Measurements from ENCODE around the gene COPRS. TPM values are rescaled to one million over a fixed set of nuclear protein-coding genes. Genes with fewer than 3 reads are reported as not detected.

The COPRS gene
- total RNA-seq, 5 donors from 2014 or later (not counting 1 experiment from before 2014, with no cell fraction given), result 2.1 to 6.7 (median 5.1) TPM

GRCh38 chr17:31856750-31857149 is 2.3 kb downstream of the COPRS start:
- ChIA-PET POLR2A (interaction anchor here in 1 of 2 donors (0.6 kb wide), 1 partner anchor 654 kb away, joined by 3 read pairs; no protein-coding TSS in a partner anchor), CTCF (no interaction called here)
- WGBS (ENCODE audit: insufficient coverage), result 90% methylated on average over 2 of the region's 4 CpGs
- Histone ChIP-seq H3K27ac (ENCODE audit: low read length) (no peak overlapping the region), H3K4me3 (ENCODE audit: control insufficient read depth in 1 of 2, extremely low read depth in 1 of 2, low read length in 1 of 2) (no peak overlapping the region), H3K36me3 (ENCODE audit: control insufficient read depth in 2 of 2, extremely low read depth in 1 of 2, insufficient read depth in 1 of 2, low read length in 1 of 2) (peaks cover 0 to 5% of the 10 kb centered on the region in 2 donors), H3K9me3 (no peaks in the 10 kb centered on the region), H3K4me1 (ENCODE audit: control insufficient read depth in 1 of 2, extremely low read depth in 1 of 2, insufficient read depth in 2 of 2, low read length in 2 of 2) (peaks cover 2 to 14% of the 10 kb centered on the region in 2 experiments), H3K27me3 (replicated peaks in 1 of 2; ENCODE audit: control insufficient read depth in 2 of 2, extremely low read depth in 1 of 2, insufficient read depth in 2 of 2, low read length in 1 of 2) (no peaks in the 10 kb centered on the region)
- DNase-seq (no peak), ATAC-seq (replicated peaks in 1 of 4) (no peak)
- H3K4me1 Mint-ChIP-seq, result peaks cover 16 to 18% (median 17%) of the 10 kb centered on the region in 3 donors
- H3K27ac Mint-ChIP-seq, result no peak overlapping the region
- no peaks in the 10 kb centered on the region for H3K9me3 Mint-ChIP-seq
- no peak overlapping the region for H3K4me3 Mint-ChIP-seq
- H3K36me3 Mint-ChIP-seq, result peaks cover 9% of the 10 kb centered on the region
- no peaks in the 10 kb centered on the region for H3K27me3 Mint-ChIP-seq

- H3K4me1 ChIP-seq (ENCODE audit: control insufficient read depth in 1 of 2, extremely low read depth in 1 of 2, insufficient read depth in 2 of 2, low read length in 2 of 2), result peaks cover 2 to 13% of the 10 kb centered on the region in 2 experiments
- ChIA-PET POLR2A (interaction anchor here in 1 of 2 donors (0.6 kb wide), 1 partner anchor 535 kb away, joined by 3 read pairs; no protein-coding TSS in a partner anchor), CTCF (no interaction called here)
- Mint-ChIP-seq H3K4me3 (no peak overlapping the region), H3K27me3 (no peaks in the 10 kb centered on the region), H3K4me1 (peaks cover 12 to 16% (median 14%) of the 10 kb centered on the region in 3 donors), H3K9me3 (no peaks in the 10 kb centered on the region), H3K36me3 (peaks cover 11% of the 10 kb centered on the region), H3K27ac (no peak overlapping the region)
- no peak for DNase-seq
- H3K4me3 ChIP-seq (ENCODE audit: control insufficient read depth in 1 of 2, extremely low read depth in 1 of 2, low read length in 1 of 2), result no peak overlapping the region
- 100% methylated on average over 1 of the region's 2 CpGs for WGBS (ENCODE audit: insufficient coverage)
- no peaks in the 10 kb centered on the region for H3K27me3 ChIP-seq (replicated peaks in 1 of 2; ENCODE audit: control insufficient read depth in 2 of 2, extremely low read depth in 1 of 2, insufficient read depth in 2 of 2, low read length in 1 of 2)
- H3K9me3 ChIP-seq, result no peaks in the 10 kb centered on the region
- no peak overlapping the region for H3K27ac ChIP-seq (ENCODE audit: low read length)
- peaks cover 0 to 5% of the 10 kb centered on the region in 2 donors for H3K36me3 ChIP-seq (ENCODE audit: control insufficient read depth in 2 of 2, extremely low read depth in 1 of 2, insufficient read depth in 1 of 2, low read length in 1 of 2)
- no peak for ATAC-seq (replicated peaks in 1 of 4)
These were observed 4.4 kb downstream of the COPRS start for GRCh38 chr17:31854672-31855071.

- ATAC-seq (replicated peaks in 1 of 4) (no peak), DNase-seq (no peak)
- H3K9me3 ChIP-seq, result no peaks in the 10 kb centered on the region
- no peaks in the 10 kb centered on the region for H3K27me3 Mint-ChIP-seq
- peaks cover 0 to 9% of the 10 kb centered on the region in 2 experiments for H3K4me1 ChIP-seq (ENCODE audit: control insufficient read depth in 1 of 2, extremely low read depth in 1 of 2, insufficient read depth in 2 of 2, low read length in 2 of 2)
- H3K27me3 ChIP-seq (replicated peaks in 1 of 2; ENCODE audit: control insufficient read depth in 2 of 2, extremely low read depth in 1 of 2, insufficient read depth in 2 of 2, low read length in 1 of 2), result no peaks in the 10 kb centered on the region
- ChIA-PET CTCF (no interaction called here), POLR2A (interaction anchor here in 1 of 2 donors (0.6 kb wide), 1 partner anchor 534 kb away, joined by 3 read pairs; no protein-coding TSS in a partner anchor)
- H3K4me3 ChIP-seq (ENCODE audit: control insufficient read depth in 1 of 2, extremely low read depth in 1 of 2, low read length in 1 of 2), result no peak overlapping the region
- H3K4me3 Mint-ChIP-seq, result no peak overlapping the region
- 96% methylated on average over 4 of the region's 7 CpGs for WGBS (ENCODE audit: insufficient coverage)
- peaks cover 0 to 5% of the 10 kb centered on the region in 2 donors for H3K36me3 ChIP-seq (ENCODE audit: control insufficient read depth in 2 of 2, extremely low read depth in 1 of 2, insufficient read depth in 1 of 2, low read length in 1 of 2)
- H3K4me1 Mint-ChIP-seq, result peaks cover 8 to 13% (median 10%) of the 10 kb centered on the region in 3 donors
- no peak overlapping the region for H3K27ac Mint-ChIP-seq
- no peaks in the 10 kb centered on the region for H3K9me3 Mint-ChIP-seq
- H3K36me3 Mint-ChIP-seq, result peaks cover 11% of the 10 kb centered on the region
- no peak overlapping the region for H3K27ac ChIP-seq (ENCODE audit: low read length)
These were observed 5.1 kb downstream of the COPRS start for GRCh38 chr17:31853911-31854470.

GRCh38 chr17:31845291-31845690 is 13.8 kb downstream of the COPRS start:
- ATAC-seq (replicated peaks in 1 of 4) (no peak), DNase-seq (no peak)
- H3K9me3 Mint-ChIP-seq, result no peaks in the 10 kb centered on the region
- Histone ChIP-seq H3K4me1 (ENCODE audit: control insufficient read depth in 1 of 2, extremely low read depth in 1 of 2, insufficient read depth in 2 of 2, low read length in 2 of 2) (peaks cover 0 to 7% of the 10 kb centered on the region in 2 experiments), H3K9me3 (no peaks in the 10 kb centered on the region), H3K4me3 (ENCODE audit: control insufficient read depth in 1 of 2, extremely low read depth in 1 of 2, low read length in 1 of 2) (no peak overlapping the region), H3K36me3 (ENCODE audit: control insufficient read depth in 2 of 2, extremely low read depth in 1 of 2, insufficient read depth in 1 of 2, low read length in 1 of 2) (no peaks in the 10 kb centered on the region), H3K27me3 (replicated peaks in 1 of 2; ENCODE audit: control insufficient read depth in 2 of 2, extremely low read depth in 1 of 2, insufficient read depth in 2 of 2, low read length in 1 of 2) (peaks cover 0 to 24% of the 10 kb centered on the region in 2 experiments), H3K27ac (ENCODE audit: low read length) (no peak overlapping the region)
- H3K27me3 Mint-ChIP-seq, result peaks cover 1 to 5% of the 10 kb centered on the region in 2 donors
- H3K36me3 Mint-ChIP-seq, result no peaks in the 10 kb centered on the region
- CTCF ChIA-PET, result no interaction called here
- POLR2A ChIA-PET, result no interaction called here
- H3K4me3 Mint-ChIP-seq, result no peak overlapping the region
- no peak overlapping the region for H3K27ac Mint-ChIP-seq
- no CpG with 5 or more reads among the region's 3 CpGs for WGBS (ENCODE audit: insufficient coverage)
- no peaks in the 10 kb centered on the region for H3K4me1 Mint-ChIP-seq

- Histone ChIP-seq H3K27ac (ENCODE audit: low read length) (no peak overlapping the region), H3K4me3 (ENCODE audit: control insufficient read depth in 1 of 2, extremely low read depth in 1 of 2, low read length in 1 of 2) (no peak overlapping the region), H3K4me1 (ENCODE audit: control insufficient read depth in 1 of 2, extremely low read depth in 1 of 2, insufficient read depth in 2 of 2, low read length in 2 of 2) (peaks cover 0 to 7% of the 10 kb centered on the region in 2 experiments), H3K36me3 (ENCODE audit: control insufficient read depth in 2 of 2, extremely low read depth in 1 of 2, insufficient read depth in 1 of 2, low read length in 1 of 2) (no peaks in the 10 kb centered on the region), H3K27me3 (replicated peaks in 1 of 2; ENCODE audit: control insufficient read depth in 2 of 2, extremely low read depth in 1 of 2, insufficient read depth in 2 of 2, low read length in 1 of 2) (peaks cover 0 to 31% of the 10 kb centered on the region in 2 experiments), H3K9me3 (no peaks in the 10 kb centered on the region)
- DNase-seq, result no peak
- ATAC-seq (replicated peaks in 1 of 4), result no peak
- no peaks in the 10 kb centered on the region for H3K9me3 Mint-ChIP-seq
- CTCF ChIA-PET, result interaction anchor here (1.0 to 1.7 kb wide), 2 partner anchors 12 to 308 kb away, joined by 3 to 5 read pairs; no protein-coding TSS in a partner anchor
- H3K4me1 Mint-ChIP-seq, result no peaks in the 10 kb centered on the region
- WGBS (ENCODE audit: insufficient coverage), result 96% methylated on average over 6 of the region's 8 CpGs
- peaks cover 4 to 8% of the 10 kb centered on the region in 2 donors for H3K27me3 Mint-ChIP-seq
- no peaks in the 10 kb centered on the region for H3K36me3 Mint-ChIP-seq
- no peak overlapping the region for H3K27ac Mint-ChIP-seq
- POLR2A ChIA-PET, result no interaction called here
- H3K4me3 Mint-ChIP-seq, result no peak overlapping the region
These were observed 15.8 kb downstream of the COPRS start for GRCh38 chr17:31843070-31843745.

- Histone ChIP-seq H3K9me3 (no peaks in the 10 kb centered on the region), H3K27me3 (replicated peaks in 1 of 2; ENCODE audit: control insufficient read depth in 2 of 2, extremely low read depth in 1 of 2, insufficient read depth in 2 of 2, low read length in 1 of 2) (peaks cover 0 to 31% of the 10 kb centered on the region in 2 experiments), H3K36me3 (ENCODE audit: control insufficient read depth in 2 of 2, extremely low read depth in 1 of 2, insufficient read depth in 1 of 2, low read length in 1 of 2) (no peaks in the 10 kb centered on the region), H3K27ac (ENCODE audit: low read length) (no peak overlapping the region), H3K4me1 (ENCODE audit: control insufficient read depth in 1 of 2, extremely low read depth in 1 of 2, insufficient read depth in 2 of 2, low read length in 2 of 2) (peaks cover 0 to 7% of the 10 kb centered on the region in 2 experiments), H3K4me3 (ENCODE audit: control insufficient read depth in 1 of 2, extremely low read depth in 1 of 2, low read length in 1 of 2) (no peak overlapping the region)
- DNase-seq (peak; percentile 20 to 84 (median 50)), ATAC-seq (replicated peaks in 1 of 4) (peak; percentile 64 to 90 (median 82))
- H3K27me3 Mint-ChIP-seq, result peaks cover 4 to 11% of the 10 kb centered on the region in 2 donors
- no peaks in the 10 kb centered on the region for H3K9me3 Mint-ChIP-seq
- ChIA-PET CTCF (interaction anchor here (0.5 to 1.7 kb wide), 7 partner anchors 11 to 911 kb away, joined by 3 to 11 read pairs (median 4); no protein-coding TSS in a partner anchor), POLR2A (no interaction called here)
- H3K27ac Mint-ChIP-seq, result no peak overlapping the region
- H3K4me1 Mint-ChIP-seq, result no peaks in the 10 kb centered on the region
- H3K4me3 Mint-ChIP-seq, result no peak overlapping the region
- WGBS (ENCODE audit: insufficient coverage), result 21% methylated on average over 14 of the region's 22 CpGs
- no peaks in the 10 kb centered on the region for H3K36me3 Mint-ChIP-seq
These were observed 16.6 kb downstream of the COPRS start for GRCh38 chr17:31842195-31843069.

Data from T-cell (primary cell).